Measurements from ENCODE around the gene GHRH. TPM values are rescaled to one million over a fixed set of nuclear protein-coding genes. Genes with fewer than 3 reads are reported as not detected.

GHRH gene
- total and polyA plus RNA-seq, 2 of the 4 experiments (the other 2 are of a cell fraction) = not detected

- Histone ChIP-seq H2AK5ac (ENCODE audit: low read depth, low read length) (no peak overlapping the region), H3K9ac (ENCODE audit: low read depth, low read length) (no peak overlapping the region), H2AFZ (replicated peaks; ENCODE audit: low read length, poor library complexity) (no peak overlapping the region), H3K9me3 (ENCODE audit: control insufficient read depth, insufficient read depth, low read length) (no peaks in the 10 kb centered on the region), H3K56ac (ENCODE audit: extremely low read depth, insufficient read depth, low read length) (no peak overlapping the region), H4K20me1 (ENCODE audit: insufficient read depth, low read length) (no peaks in the 10 kb centered on the region), H4K8ac (ENCODE audit: low read depth in 2 of 2, low read length in 2 of 2) (no peak overlapping the region), H3K36me3 (ENCODE audit: control insufficient read depth, insufficient read depth, low read length) (peaks cover 70% of the 10 kb centered on the region), H3K4me1 (ENCODE audit: control insufficient read depth, insufficient read depth, low read length) (no peaks in the 10 kb centered on the region), H4K91ac (ENCODE audit: insufficient read depth, low read depth, low read length) (no peak overlapping the region), H4K5ac (ENCODE audit: low read depth, low read length) (no peak overlapping the region), H3K18ac (ENCODE audit: low read depth, low read length) (no peak overlapping the region), H3K9me1 (ENCODE audit: insufficient read depth, low read length) (no peaks in the 10 kb centered on the region; the same call in 1 of the 2 replicates), H2BK5ac (ENCODE audit: low read depth, low read length, poor library complexity, severe bottlenecking) (no peak overlapping the region), H3K14ac (replicated peaks; ENCODE audit: low read depth, low read length) (no peak overlapping the region), H2BK20ac (ENCODE audit: low read depth, low read length) (no peak overlapping the region), H3K23ac (ENCODE audit: low read depth, low read length) (no peak overlapping the region), H3K79me1 (ENCODE audit: low read depth in 1 of 2, low read length in 2 of 2) (peaks cover 8 to 10% of the 10 kb centered on the region in 2 experiments; a peak in 3 of 4 replicates), H3K4ac (ENCODE audit: low read depth, low read length) (no peak overlapping the region), H3K27ac (ENCODE audit: insufficient read depth, low read length) (no peak overlapping the region), H3K4me3 (ENCODE audit: insufficient read depth, low read depth, low read length) (no peak overlapping the region), H3K4me2 (ENCODE audit: low read depth, low read length) (no peak overlapping the region), H2AK9ac (replicated peaks; ENCODE audit: low read depth, low read length, poor library complexity) (no peak overlapping the region), H3K27me3 (ENCODE audit: control insufficient read depth, insufficient read depth, low read length) (no peaks in the 10 kb centered on the region), H2BK15ac (ENCODE audit: low read depth, low read length) (no peak overlapping the region), H2BK120ac (ENCODE audit: low read depth, low read length) (no peak overlapping the region)
- no TSS peak for BruUV-seq (replicated peaks)
- TF ChIP-seq CHD1 (IDR thresholded peaks at IDR 0.05; ENCODE audit: low read depth, low read length) (no peak), CEBPB (IDR thresholded peaks at IDR 0.05; ENCODE audit: low read depth, low read length) (no peak), ELK1 (IDR thresholded peaks at IDR 0.05; ENCODE audit: borderline replicate concordance, low read depth, low read length) (no peak), NFE2L2 (IDR thresholded peaks at IDR 0.05; ENCODE audit: low read depth, low read length) (no peak), CTCF (conservative IDR thresholded peaks at IDR 0.05; ENCODE audit: low read depth, low read length) (no peak), RCOR1 (IDR thresholded peaks at IDR 0.05; ENCODE audit: insufficient replicate concordance, low read length) (no peak), SMC3 (IDR thresholded peaks at IDR 0.05; ENCODE audit: low read depth, low read length) (no peak), MAFK (IDR thresholded peaks at IDR 0.05; ENCODE audit: low read depth, low read length) (no peak), RAD21 (IDR thresholded peaks at IDR 0.05; ENCODE audit: low read length) (no peak), MXI1 (IDR thresholded peaks at IDR 0.05; ENCODE audit: borderline replicate concordance, low read depth, low read length) (no peak), POLR2A (IDR thresholded peaks at IDR 0.05; ENCODE audit: low read depth, low read length) (no peak), MAZ (IDR thresholded peaks at IDR 0.05; ENCODE audit: borderline replicate concordance, low read depth, low read length) (no peak), BHLHE40 (IDR thresholded peaks at IDR 0.05; ENCODE audit: low read depth, low read length) (no peak), USF2 (IDR thresholded peaks at IDR 0.05; ENCODE audit: low read depth, low read length) (no peak), FOS (IDR thresholded peaks at IDR 0.05; ENCODE audit: low read depth, low read length) (no peak)
- no CpG with 5 or more reads among the region's 5 CpGs for WGBS, 2 experiments (ENCODE audit: extremely low coverage in 2 of 2, insufficient read length in 1 of 2)
- intact Hi-C loops (cut with micrococcal nuclease) (no loop called here), dilution Hi-C loops (cut with HindIII; ENCODE audit: low sequenced_read_pairs, unreplicated experiment) (no loop called here), in situ Hi-C loops (cut with MboI; ENCODE audit: low sequenced_read_pairs) (no loop called here)
- ATAC-seq (ENCODE audit: low read depth) = no peak
- no peak for DNase-seq
- CTCF ChIA-PET = no interaction called here
- POLR2A ChIA-PET (ENCODE audit: unreplicated experiment) = no interaction called here
Observed at GRCh38 chr20:37228656-37229055, 33.0 kb downstream of the GHRH start.

Measured in IMR-90 (cell line).